Stimulated activated CD8-positive, alpha-beta memory T cell treated with anti-CD3 and anti-CD28 coated beads, Interleukin-4, amount 100 ng/mL, for 4 hours (primary cell): ENCODE results near the gene MYPN.
"Not testable (repeated sequence)": the region's sequence is repeated elsewhere in the genome, so short reads cannot be mapped to it uniquely, and the experiment has no call there.

Source experiments
- DNase-seq, 2 donors: peaks; one replicate each; pipeline ENCODE4 v3.0.0-alpha.2; 2020; ENCODE audit warnings: low read depth in 2 of 2, low spot score in 1 of 2

Gene MYPN

GRCh38 chr10:68109331-68109730, at the start of gene MYPN:
Gene MYPN, plus strand, starts transcription at chr10:68109488. Its CDS starts 11,951 bp downstream, at chr10:68121439.
- DNase-seq = no peak

GRCh38 chr10:68067029-68067428, 42.3 kb upstream of the MYPN start:
- no peak for DNase-seq

- no peak for DNase-seq
These were observed 41.8 kb upstream of the MYPN start for GRCh38 chr10:68067508-68067907.

GRCh38 chr10:68073631-68074030, 35.7 kb upstream of the MYPN start:
- no peak for DNase-seq

- DNase-seq = no peak
These were observed 35.1 kb upstream of the MYPN start for GRCh38 chr10:68074031-68074774.

- DNase-seq = peak; percentile 69 to 86
These were observed 34.3 kb upstream of the MYPN start, which contains the start of gene HERC4 for GRCh38 chr10:68074775-68075549. Gene HERC4, minus strand, starts transcription at chr10:68075283. Its CDS starts 2,175 bp downstream, at chr10:68073108.

GRCh38 chr10:68075550-68076004, 33.7 kb upstream of the MYPN start:
- DNase-seq = no peak

GRCh38 chr10:68076081-68076480, 33.2 kb upstream of the MYPN start:
- DNase-seq = not testable (repeated sequence)

GRCh38 chr10:68077026-68077425, 32.3 kb upstream of the MYPN start:
- no peak for DNase-seq

GRCh38 chr10:68079434-68079833, 29.9 kb upstream of the MYPN start:
- DNase-seq = no peak

- no peak for DNase-seq
These were observed 28.3 kb upstream of the MYPN start for GRCh38 chr10:68080853-68081431.

GRCh38 chr10:68081916-68082315, 27.4 kb upstream of the MYPN start:
- no peak for DNase-seq

GRCh38 chr10:68082872-68083271, 26.4 kb upstream of the MYPN start:
- DNase-seq = no peak

- no peak for DNase-seq
These were observed 25.3 kb upstream of the MYPN start for GRCh38 chr10:68083953-68084352.

- DNase-seq = no peak
These were observed 24.8 kb upstream of the MYPN start for GRCh38 chr10:68084469-68084868.

GRCh38 chr10:68086011-68086410, 23.3 kb upstream of the MYPN start:
- DNase-seq = no peak

- DNase-seq = no peak
These were observed 22.2 kb upstream of the MYPN start for GRCh38 chr10:68086910-68087684.

GRCh38 chr10:68087685-68088401, 21.4 kb upstream of the MYPN start:
- no peak for DNase-seq

- DNase-seq = no peak
These were observed 20.5 kb upstream of the MYPN start for GRCh38 chr10:68088740-68089139.

- DNase-seq = no peak
These were observed 18.7 kb upstream of the MYPN start for GRCh38 chr10:68090586-68090985.
